ENCODE measurements around the gene TUBB4B. TPM values are rescaled to one million over a fixed set of nuclear protein-coding genes. Genes with fewer than 3 reads are reported as not detected.

The TUBB4B gene
- 76.2 and 226 TPM in 2 replicates for total RNA-seq

GRCh38 chr9:137240841-137241489 is at the start of gene TUBB4B:
TUBB4B (plus strand) TSS chr9:137241287; CDS start chr9:137241361, 74 bp downstream.

DNA sequence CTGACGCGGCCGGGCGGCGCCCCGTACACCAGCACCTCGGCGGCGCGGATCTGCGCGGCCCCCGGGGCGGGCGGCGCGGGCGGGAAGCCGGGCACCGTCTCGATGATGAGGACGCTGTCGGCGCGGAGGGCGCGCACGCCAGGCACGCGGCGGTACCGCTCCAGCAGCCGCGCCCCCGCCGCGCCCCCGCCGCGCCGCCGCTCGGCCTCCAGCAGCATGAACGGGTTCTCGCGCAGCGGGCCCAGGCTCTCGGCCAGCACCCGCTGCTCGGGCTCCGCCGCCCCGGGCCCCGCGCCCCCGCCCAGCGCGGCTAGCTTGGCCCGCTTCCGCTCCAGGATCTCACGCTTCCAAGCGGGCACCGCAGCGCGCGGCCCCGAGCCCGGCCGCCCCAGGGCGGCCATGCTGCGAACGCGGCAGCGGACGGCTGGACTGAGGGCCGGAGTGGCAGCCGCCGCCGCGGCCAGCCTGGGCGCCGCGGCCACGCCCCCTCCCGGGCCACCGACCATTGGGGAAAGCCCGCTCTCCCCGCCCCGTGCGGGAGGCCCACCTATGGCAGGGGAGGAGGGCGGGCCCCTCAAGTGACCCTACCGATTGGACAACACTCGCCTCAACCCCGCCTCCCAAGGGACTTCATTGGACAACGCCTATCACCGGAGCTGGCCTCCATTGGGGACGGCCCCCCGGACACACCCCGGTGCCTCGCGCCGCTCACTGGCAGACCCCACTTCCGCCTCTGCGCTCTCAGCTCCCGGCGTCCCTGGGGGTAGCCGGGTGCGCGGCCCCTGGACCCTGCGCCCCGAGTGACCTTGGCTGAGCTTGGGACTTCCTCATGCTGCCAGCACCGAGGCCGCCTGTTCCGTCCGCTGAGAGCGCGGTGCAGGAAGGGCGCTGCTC is 40.5 kb upstream of the TUBB4B start, which contains the start of gene TPRN:
Gene TPRN, minus strand, starts transcription at position 431 of the 894 bp plus-strand sequence. Its CDS starts 30 bp downstream, at position 401.

GRCh38 chr9:137205126-137206069 is 35.7 kb upstream of the TUBB4B start, which contains the start of the genes NDOR1 and TMEM203:
NDOR1 (plus strand) TSS chr9:137205700; CDS start chr9:137205778, 78 bp downstream.
TMEM203 (minus strand) TSS chr9:137205648; CDS start chr9:137205414, 234 bp downstream.

DNA sequence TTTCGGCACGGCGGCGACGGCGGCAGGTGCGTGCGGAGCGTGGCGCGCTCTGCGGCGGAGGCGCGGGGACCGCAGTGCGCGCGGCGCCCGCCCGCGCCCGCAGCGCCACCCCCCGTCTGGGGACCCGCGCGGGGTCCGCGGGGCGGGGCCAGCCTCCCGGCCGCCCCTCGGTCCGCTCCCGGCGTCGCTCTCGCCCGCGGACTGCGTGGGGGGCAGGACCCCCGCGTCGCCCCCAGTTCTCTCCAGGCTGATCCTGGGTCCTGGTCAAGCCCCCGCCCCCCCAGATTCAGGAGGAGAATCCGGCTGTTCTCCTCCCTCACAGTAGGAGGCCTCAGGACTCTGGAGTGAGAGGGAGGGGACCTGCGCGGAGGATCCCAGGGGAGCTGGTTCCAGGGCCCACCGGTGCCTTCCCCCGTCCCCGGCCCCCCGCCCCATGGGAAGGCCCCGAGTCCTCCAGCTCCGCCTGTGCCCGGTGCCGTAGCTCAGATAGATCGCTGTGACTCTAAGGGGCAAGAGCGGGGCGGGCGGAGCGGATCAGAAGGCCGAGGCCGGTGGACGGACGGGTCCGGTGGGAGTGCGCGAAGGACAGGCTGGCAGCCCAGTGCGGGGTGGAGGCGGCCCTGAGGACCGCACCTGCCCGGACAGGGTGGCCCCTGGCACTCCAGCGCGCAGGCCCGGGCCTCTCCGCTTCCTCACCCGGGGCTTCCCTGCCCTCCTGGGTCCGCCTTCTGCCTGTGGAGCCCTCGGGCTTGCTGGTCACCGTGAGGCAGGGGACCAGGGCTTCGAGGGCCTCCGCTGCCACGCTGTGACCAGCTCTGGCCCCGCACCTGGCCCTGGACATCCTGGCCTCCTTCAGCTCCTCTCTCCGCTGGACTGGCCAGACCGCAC is 18.7 kb upstream of the TUBB4B start, which contains the start of gene RNF208:
Gene RNF208, minus strand, starts transcription at position 51 of the 888 bp plus-strand sequence. CDS start 1,028 bp downstream, outside the sequence.

GRCh38 chr9:137224830-137225694 is 16.0 kb upstream of the TUBB4B start, which contains the start of gene CYSRT1:
CYSRT1 (plus strand) TSS chr9:137225174; CDS start chr9:137225622, 448 bp downstream.

DNA sequence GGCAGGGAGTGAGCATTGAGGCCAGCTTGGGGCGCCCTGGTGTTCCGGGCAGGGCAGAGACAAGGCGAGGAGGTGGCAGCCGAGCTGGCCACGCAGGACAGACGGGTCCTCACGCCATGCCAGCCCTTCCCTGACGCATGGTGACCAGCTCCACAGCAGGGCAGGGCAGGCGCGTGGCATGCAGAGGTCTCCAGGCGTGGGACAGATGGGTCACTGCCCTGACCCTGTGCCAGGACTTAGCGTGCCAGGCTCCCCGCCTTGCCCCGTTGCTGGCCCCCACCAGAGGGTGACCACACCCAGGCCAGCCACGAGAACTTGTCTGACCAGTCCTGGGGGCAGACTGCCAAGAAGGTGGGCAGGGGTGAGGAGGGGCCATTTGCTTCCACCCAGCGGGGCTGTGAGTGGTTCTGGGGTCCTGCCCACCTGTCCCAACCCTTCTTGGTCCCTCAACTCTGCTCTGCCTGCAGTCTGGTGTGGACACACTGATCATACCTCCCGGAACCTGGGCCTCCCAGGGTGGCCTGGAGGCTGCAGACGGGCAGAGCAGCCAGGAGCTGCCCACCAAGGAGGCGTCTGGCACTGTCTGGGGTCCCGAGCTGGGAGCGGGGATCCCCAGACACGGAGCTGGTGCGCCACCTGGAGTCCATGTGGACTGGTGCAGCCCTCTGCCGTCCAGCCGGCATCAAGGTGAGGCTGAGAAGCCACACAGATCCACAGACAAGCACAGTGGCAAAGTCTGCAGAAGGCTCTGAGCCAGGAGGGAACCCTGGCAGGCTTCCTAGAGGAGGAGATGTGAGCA is 13.8 kb upstream of the TUBB4B start, which contains the start of gene RNF224:
Gene RNF224, plus strand, starts transcription at position 449 of the 799 bp plus-strand sequence. CDS start 834 bp downstream, outside the sequence.

GRCh38 chr9:137230705-137231371 is 10.2 kb upstream of the TUBB4B start, which contains the start of gene SLC34A3:
SLC34A3 (plus strand) TSS chr9:137230901; CDS start chr9:137231703, 802 bp downstream.

GRCh38 chr9:137251194-137251461 is 10.0 kb downstream of the TUBB4B start, which contains the start of gene STPG3:
STPG3 (plus strand) TSS chr9:137251286; CDS start chr9:137251287, 1 bp downstream.

GRCh38 chr9:137254624-137255447 is 13.7 kb downstream of the TUBB4B start, which contains the start of gene NELFB:
NELFB (plus strand) TSS chr9:137255327.

GRCh38 chr9:137277329-137278041 is 36.4 kb downstream of the TUBB4B start, which contains the start of gene TOR4A:
TOR4A (plus strand) TSS chr9:137277726; CDS start chr9:137278690, 964 bp downstream.

Other genes starting within 250 kb of the TUBB4B start
- 11.0 and 16.8 TPM in 2 replicates for gene PAXX, start 248.9 kb upstream of the TUBB4B start, total RNA-seq
- 328 and 397 TPM in 2 replicates for gene CLIC3, start 244.7 kb upstream of the TUBB4B start, total RNA-seq
- gene ABCA2, start 213.1 kb upstream of the TUBB4B start, total RNA-seq, result 11.6 and 15.3 TPM in 2 replicates
- gene FUT7, start 209.2 kb upstream of the TUBB4B start, total RNA-seq, result not detected in 2 replicates
- under 0.01 and 0.22 TPM in 2 replicates for gene NPDC1, start 195.1 kb upstream of the TUBB4B start, total RNA-seq
- 0.11 TPM in 1 of 2 replicates, not detected in the other for gene ENTPD2, start 187.2 kb upstream of the TUBB4B start, total RNA-seq
- 2.4 and 5.4 TPM in 2 replicates for gene SAPCD2, start 170.7 kb upstream of the TUBB4B start, total RNA-seq
- gene UAP1L1, start 163.8 kb upstream of the TUBB4B start, total RNA-seq, result 12.6 and 15.5 TPM in 2 replicates
- 70.3 and 93.4 TPM in 2 replicates for gene MAN1B1, start 154.3 kb upstream of the TUBB4B start, total RNA-seq
- gene DPP7, start 126.6 kb upstream of the TUBB4B start, total RNA-seq, result 52.1 and 108 TPM in 2 replicates
- gene GRIN1, start 102.1 kb upstream of the TUBB4B start, total RNA-seq, result under 0.01 TPM in 1 of 2 replicates, not detected in the other
- gene LRRC26, start 71.2 kb upstream of the TUBB4B start, total RNA-seq, result not detected in 2 replicates
- not detected in 2 replicates for gene TMEM210, start 69.2 kb upstream of the TUBB4B start, total RNA-seq
- 28.3 and 48.3 TPM in 2 replicates for gene ANAPC2, start 52.7 kb upstream of the TUBB4B start, total RNA-seq
- gene SSNA1, start 52.6 kb upstream of the TUBB4B start, total RNA-seq, result 72.2 and 73.2 TPM in 2 replicates
- gene TPRN, start 40.5 kb upstream of the TUBB4B start, total RNA-seq, result 8.4 and 12.2 TPM in 2 replicates
- 34.5 and 35.0 TPM in 2 replicates for gene TMEM203, start 35.6 kb upstream of the TUBB4B start, total RNA-seq
- 7.3 and 7.9 TPM in 2 replicates for gene NDOR1, start 35.6 kb upstream of the TUBB4B start, total RNA-seq
- gene RNF208, start 19.0 kb upstream of the TUBB4B start, total RNA-seq, result under 0.01 TPM in 1 of 2 replicates, not detected in the other
- 0.39 and 1.1 TPM in 2 replicates for gene CYSRT1, start 16.1 kb upstream of the TUBB4B start, total RNA-seq
- 0.76 and 2.0 TPM in 2 replicates for gene RNF224, start 13.8 kb upstream of the TUBB4B start, total RNA-seq
- gene SLC34A3, start 10.4 kb upstream of the TUBB4B start, total RNA-seq, result 0.11 and 0.39 TPM in 2 replicates
- gene STPG3, start 10.0 kb downstream of the TUBB4B start, total RNA-seq, result not detected in 2 replicates
- gene NELFB, start 14.0 kb downstream of the TUBB4B start, total RNA-seq, result 50.3 and 57.0 TPM in 2 replicates
- gene TOR4A, start 36.4 kb downstream of the TUBB4B start, total RNA-seq, result 18.1 and 25.5 TPM in 2 replicates
- not detected in 2 replicates for gene NRARP, start 61.0 kb downstream of the TUBB4B start, total RNA-seq
- gene EXD3, start 181.9 kb downstream of the TUBB4B start, total RNA-seq, result 3.6 and 10.6 TPM in 2 replicates
- 0.39 and 0.43 TPM in 2 replicates for gene NOXA1, start 182.1 kb downstream of the TUBB4B start, total RNA-seq
- gene ENTPD8, start 200.1 kb downstream of the TUBB4B start, total RNA-seq, result not detected in 2 replicates
- gene NSMF, start 218.0 kb downstream of the TUBB4B start, total RNA-seq, result 30.2 and 43.8 TPM in 2 replicates

Measured in placental epithelial cell (primary cell).